Measurements from ENCODE around the gene CBL. TPM values are rescaled to one million over a fixed set of nuclear protein-coding genes. Genes with fewer than 3 reads are reported as not detected.

The CBL gene
- total RNA-seq, 4 donors from 2014 or later, result 18.1 to 27.4 (median 22.2) TPM

DNA sequence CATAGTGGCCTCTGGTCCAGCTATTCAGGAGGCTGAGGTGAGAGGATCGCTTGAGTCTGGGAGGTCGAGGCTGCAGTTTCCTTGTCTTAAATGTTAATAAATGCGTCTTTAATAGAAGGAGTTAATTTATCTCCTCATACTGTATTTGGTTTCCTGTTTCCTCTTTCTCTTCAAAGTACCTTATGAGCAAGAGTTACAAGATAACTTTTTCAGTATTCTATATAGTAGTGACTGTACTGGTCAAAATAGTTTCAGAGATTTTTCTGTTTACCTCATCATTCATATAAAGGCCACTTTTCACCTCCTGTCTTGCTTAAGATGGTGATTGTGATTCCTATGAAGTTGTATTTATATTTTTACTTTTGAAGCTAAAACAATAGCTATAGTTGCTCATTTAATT, 59.9 kb downstream of the CBL start:
- TF ChIP-seq, protein P1, sequence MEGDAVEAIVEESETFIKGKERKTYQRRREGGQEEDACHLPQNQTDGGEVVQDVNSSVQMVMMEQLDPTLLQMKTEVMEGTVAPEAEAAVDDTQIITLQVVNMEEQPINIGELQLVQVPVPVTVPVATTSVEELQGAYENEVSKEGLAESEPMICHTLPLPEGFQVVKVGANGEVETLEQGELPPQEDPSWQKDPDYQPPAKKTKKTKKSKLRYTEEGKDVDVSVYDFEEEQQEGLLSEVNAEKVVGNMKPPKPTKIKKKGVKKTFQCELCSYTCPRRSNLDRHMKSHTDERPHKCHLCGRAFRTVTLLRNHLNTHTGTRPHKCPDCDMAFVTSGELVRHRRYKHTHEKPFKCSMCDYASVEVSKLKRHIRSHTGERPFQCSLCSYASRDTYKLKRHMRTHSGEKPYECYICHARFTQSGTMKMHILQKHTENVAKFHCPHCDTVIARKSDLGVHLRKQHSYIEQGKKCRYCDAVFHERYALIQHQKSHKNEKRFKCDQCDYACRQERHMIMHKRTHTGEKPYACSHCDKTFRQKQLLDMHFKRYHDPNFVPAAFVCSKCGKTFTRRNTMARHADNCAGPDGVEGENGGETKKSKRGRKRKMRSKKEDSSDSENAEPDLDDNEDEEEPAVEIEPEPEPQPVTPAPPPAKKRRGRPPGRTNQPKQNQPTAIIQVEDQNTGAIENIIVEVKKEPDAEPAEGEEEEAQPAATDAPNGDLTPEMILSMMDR (IDR thresholded peaks at IDR 0.05; ENCODE audit: low read depth), result no peak

DNA sequence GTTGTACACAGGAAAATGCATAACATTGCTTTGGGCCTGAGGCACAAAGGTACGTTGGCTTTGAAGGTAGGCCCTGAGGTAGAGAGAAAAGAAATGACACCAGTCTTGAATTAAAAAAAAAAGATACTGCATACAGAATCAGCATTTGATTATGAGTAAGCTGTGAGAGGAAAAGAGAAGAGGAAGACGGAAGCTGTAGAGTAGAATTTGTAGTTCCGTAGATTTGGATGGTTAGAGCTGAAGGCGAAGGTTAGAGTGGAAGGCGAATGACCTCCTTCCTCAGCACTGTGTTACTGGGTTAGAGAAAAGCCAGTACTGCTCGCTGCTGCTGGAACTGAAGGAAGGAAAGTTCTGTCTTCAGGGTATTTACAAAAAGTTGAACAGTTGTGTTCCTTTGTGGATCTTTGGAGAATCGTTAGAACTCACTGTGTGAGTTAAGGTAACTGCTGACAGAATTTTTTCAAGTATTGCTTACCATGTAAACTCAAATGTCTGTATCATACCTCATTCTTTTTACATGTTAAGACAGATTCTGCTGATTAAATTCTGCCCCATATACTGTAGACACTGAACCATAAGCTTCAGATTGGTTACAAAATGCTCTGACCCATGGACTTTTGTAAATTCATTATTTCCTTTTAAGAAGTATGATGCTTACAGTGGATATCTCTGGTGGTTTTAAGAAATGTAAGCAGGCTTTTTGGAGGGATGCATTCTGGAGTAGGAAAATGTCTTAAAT, 60.5 kb downstream of the CBL start:
- TF ChIP-seq, protein P1 (IDR thresholded peaks at IDR 0.05; ENCODE audit: low read depth), result no peak

DNA sequence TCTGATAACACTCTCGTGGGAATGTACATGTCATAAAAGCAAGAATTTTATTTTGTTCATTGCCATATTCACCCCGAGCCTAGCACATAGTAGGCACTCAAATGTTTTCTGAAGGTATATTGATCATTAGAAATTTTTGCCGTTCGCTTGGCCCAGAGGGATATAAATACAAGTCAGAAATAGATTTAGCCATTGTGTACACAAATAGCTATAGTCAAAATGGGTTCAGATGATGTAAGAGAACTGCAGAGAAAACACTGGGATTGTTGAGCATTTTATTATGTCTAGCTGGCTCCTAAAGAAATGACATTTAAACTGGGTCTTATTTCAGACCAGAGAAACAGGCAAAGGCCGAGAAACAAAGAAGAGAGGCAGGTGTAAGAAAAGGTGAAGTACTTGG, 61.5 kb downstream of the CBL start:
- TF ChIP-seq, protein P1 (IDR thresholded peaks at IDR 0.05; ENCODE audit: low read depth), result no peak

DNA sequence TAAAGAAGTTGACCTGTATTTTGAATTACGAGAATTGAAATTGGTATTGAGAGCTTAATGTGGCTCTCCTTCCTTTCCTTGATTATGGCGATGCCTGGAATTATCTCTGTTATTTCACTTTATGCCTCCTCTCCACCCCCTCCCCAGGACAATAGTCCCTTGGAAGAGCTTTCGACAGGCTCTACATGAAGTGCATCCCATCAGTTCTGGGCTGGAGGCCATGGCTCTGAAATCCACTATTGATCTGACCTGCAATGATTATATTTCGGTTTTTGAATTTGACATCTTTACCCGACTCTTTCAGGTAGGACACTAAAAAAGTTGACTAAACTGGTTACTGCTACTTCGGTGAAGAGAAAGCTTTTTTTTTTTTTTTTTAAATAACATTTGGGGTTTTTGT, 67.6 kb downstream of the CBL start:
- TF ChIP-seq, protein P1 (IDR thresholded peaks at IDR 0.05; ENCODE audit: low read depth), result no peak

DNA sequence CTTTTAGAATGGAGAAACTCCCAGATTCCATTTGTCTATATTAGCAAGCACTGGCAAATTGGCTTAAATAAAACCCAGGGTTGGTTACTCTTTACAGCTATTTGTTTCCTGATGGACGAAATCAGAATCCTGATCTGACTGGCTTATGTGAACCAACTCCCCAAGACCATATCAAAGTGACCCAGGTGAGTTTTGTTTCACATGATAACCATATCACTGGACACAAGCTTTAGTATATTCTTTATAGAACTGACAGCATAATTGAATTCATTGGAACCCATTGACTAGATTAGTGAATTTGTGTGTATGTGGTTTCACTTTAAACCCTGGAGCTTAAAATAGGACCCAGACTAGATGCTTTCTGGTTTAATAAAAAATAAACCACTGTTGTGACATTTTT, 71.5 kb downstream of the CBL start:
- TF ChIP-seq, protein P1 (IDR thresholded peaks at IDR 0.05; ENCODE audit: low read depth), result no peak

DNA sequence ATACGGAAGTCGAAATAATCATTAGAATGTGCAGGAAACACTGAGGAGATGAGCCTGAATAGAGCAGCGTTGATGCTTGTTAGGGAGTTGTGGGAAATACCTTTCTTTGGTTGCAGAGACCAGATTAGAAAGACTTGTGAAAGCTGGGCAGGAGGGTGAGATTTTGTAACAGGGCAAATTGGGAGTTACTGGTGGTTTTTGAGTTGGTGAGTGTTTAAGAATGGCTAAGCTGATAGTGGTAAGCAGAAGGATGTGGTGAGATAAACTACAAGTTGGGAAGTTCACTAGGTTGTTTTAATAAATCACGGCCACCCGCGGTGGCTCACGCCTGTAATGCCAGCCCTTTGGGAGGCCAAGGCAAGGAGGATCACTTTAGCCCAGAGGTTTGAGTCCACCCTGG, 76.4 kb downstream of the CBL start:
- TF ChIP-seq, protein P1 (IDR thresholded peaks at IDR 0.05; ENCODE audit: low read depth), result no peak

DNA sequence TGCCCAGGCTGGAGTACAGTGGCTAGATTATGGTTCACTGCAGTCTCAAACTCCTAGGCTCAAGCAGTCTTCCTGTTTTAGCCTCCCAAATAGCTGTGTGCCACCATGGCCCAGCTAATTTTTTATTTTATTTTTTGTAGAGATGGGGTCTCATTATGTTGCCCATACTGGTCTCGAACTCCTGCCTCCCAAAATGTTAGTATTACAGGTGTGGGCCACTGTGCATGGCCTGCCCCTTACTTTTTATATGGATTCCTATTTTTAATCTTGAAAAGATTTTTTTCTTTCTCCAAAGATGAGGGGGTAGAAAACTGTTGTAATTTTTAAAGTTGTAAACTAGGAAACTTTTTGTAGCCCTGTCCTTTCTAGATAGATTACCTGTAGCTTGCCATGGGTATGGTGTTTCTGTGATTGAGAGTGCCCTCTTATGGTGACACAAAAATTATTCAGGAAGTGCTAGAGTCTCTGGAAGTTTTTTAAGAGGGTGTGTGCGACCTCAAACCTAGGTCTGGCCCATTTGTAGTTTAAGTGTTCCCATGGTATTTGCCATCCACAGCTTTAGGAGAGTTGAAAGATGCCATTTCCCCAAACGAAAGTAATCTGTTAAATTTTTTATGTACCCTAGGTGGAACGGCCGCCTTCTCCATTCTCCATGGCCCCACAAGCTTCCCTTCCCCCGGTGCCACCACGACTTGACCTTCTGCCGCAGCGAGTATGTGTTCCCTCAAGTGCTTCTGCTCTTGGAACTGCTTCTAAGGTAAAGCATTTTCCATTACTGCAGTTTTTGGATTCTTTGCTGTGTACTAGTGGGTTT, 78.4 kb downstream of the CBL start:
- TF ChIP-seq, protein P1 (IDR thresholded peaks at IDR 0.05; ENCODE audit: low read depth), result no peak
